HL-60 (cell line): ENCODE measurements around the gene DGKI.

Experiments
- DNase-seq, 2 experiments: peaks; one replicate each; pipeline ENCODE4 v3.0.0-alpha.2; 2010 to 2020; ENCODE audit warnings: low read depth in 1 of 2, low spot score in 1 of 2
- H3K27ac ChIP-seq: fragments of 250-450 bp; sonication (Bioruptor Pico); replicated peaks from 2 replicates; pipeline ENCODE4 v1.5.1; 2020; ENCODE audit warnings: mild to moderate bottlenecking, moderate library complexity
- H3K27me3 ChIP-seq: fragments of 250-450 bp; sonication (Bioruptor Pico); 2 replicates; pipeline ENCODE4 v1.5.1; 2021; ENCODE audit warnings: mild to moderate bottlenecking, moderate library complexity; ENCODE audit not compliant: insufficient read depth, poor library complexity, severe bottlenecking
- H3K4me3 ChIP-seq: replicated peaks from 2 replicates; pipeline ENCODE4 v1.5.1; 2011; ENCODE audit warnings: mild to moderate bottlenecking, control low read depth, low read length; ENCODE audit not compliant: insufficient read depth
- GABPA ChIP-seq: IDR thresholded peaks from 2 replicates; pipeline ENCODE4 v1.6.1; 2012; ENCODE audit warnings: low read depth
- POLR2AphosphoS5 ChIP-seq: IDR thresholded peaks from 2 replicates; pipeline ENCODE4 v1.6.1; 2012; ENCODE audit warnings: low read depth
- SPI1 ChIP-seq: IDR thresholded peaks from 2 replicates; pipeline ENCODE4 v1.6.1; 2012; ENCODE audit warnings: low read depth, mild to moderate bottlenecking, borderline replicate concordance
- TF ChIP-seq, protein P1 (sequence below): IDR thresholded peaks from 2 replicates; pipeline ENCODE4 v1.6.1; 2012; ENCODE audit warnings: low read depth; ENCODE audit not compliant: insufficient replicate concordance
- TF ChIP-seq, protein P2 (sequence below): IDR thresholded peaks from one replicate; pipeline ENCODE4 v1.5.1; 2011; ENCODE audit warnings: low read length, control low read depth, inconsistent platforms; ENCODE audit not compliant: insufficient read depth

The DGKI gene

DNA sequence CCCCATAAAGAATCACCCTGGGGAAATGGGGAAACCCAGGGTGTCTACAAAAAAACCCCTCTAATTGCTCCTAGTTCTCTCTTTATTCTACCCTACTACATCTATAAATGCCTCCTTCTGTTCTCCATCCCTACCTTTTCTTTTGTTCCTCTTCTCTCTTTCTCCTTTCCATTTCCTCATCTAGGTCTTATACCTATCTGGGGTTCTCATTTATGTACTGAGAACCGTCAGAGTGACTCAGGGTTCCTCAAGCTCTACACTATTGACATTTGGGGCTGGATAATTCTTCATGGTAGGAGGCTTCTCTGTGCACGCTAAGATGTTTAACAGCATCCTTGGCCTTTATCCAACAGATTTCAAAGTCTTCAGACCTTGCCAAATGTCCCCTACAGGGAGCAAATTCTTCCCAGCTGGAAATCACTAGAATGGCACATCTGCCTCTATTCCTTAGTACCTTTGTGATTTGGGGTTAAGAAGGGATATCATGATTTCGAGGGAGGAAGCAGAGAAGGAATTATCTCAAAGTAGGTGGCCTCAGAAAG, 365.9 kb downstream of the DGKI start:
- TF ChIP-seq POLR2AphosphoS5 (no peak), SPI1 (no peak), GABPA (no peak)
- TF ChIP-seq, protein P1, sequence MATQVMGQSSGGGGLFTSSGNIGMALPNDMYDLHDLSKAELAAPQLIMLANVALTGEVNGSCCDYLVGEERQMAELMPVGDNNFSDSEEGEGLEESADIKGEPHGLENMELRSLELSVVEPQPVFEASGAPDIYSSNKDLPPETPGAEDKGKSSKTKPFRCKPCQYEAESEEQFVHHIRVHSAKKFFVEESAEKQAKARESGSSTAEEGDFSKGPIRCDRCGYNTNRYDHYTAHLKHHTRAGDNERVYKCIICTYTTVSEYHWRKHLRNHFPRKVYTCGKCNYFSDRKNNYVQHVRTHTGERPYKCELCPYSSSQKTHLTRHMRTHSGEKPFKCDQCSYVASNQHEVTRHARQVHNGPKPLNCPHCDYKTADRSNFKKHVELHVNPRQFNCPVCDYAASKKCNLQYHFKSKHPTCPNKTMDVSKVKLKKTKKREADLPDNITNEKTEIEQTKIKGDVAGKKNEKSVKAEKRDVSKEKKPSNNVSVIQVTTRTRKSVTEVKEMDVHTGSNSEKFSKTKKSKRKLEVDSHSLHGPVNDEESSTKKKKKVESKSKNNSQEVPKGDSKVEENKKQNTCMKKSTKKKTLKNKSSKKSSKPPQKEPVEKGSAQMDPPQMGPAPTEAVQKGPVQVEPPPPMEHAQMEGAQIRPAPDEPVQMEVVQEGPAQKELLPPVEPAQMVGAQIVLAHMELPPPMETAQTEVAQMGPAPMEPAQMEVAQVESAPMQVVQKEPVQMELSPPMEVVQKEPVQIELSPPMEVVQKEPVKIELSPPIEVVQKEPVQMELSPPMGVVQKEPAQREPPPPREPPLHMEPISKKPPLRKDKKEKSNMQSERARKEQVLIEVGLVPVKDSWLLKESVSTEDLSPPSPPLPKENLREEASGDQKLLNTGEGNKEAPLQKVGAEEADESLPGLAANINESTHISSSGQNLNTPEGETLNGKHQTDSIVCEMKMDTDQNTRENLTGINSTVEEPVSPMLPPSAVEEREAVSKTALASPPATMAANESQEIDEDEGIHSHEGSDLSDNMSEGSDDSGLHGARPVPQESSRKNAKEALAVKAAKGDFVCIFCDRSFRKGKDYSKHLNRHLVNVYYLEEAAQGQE = no peak
- TF ChIP-seq, protein P2, sequence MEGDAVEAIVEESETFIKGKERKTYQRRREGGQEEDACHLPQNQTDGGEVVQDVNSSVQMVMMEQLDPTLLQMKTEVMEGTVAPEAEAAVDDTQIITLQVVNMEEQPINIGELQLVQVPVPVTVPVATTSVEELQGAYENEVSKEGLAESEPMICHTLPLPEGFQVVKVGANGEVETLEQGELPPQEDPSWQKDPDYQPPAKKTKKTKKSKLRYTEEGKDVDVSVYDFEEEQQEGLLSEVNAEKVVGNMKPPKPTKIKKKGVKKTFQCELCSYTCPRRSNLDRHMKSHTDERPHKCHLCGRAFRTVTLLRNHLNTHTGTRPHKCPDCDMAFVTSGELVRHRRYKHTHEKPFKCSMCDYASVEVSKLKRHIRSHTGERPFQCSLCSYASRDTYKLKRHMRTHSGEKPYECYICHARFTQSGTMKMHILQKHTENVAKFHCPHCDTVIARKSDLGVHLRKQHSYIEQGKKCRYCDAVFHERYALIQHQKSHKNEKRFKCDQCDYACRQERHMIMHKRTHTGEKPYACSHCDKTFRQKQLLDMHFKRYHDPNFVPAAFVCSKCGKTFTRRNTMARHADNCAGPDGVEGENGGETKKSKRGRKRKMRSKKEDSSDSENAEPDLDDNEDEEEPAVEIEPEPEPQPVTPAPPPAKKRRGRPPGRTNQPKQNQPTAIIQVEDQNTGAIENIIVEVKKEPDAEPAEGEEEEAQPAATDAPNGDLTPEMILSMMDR = no peak
- no peaks in the 10 kb centered on the region for H3K27me3 ChIP-seq
- no peak for DNase-seq
- H3K4me3 ChIP-seq = no peak overlapping the region
- no peak overlapping the region for H3K27ac ChIP-seq

DNA sequence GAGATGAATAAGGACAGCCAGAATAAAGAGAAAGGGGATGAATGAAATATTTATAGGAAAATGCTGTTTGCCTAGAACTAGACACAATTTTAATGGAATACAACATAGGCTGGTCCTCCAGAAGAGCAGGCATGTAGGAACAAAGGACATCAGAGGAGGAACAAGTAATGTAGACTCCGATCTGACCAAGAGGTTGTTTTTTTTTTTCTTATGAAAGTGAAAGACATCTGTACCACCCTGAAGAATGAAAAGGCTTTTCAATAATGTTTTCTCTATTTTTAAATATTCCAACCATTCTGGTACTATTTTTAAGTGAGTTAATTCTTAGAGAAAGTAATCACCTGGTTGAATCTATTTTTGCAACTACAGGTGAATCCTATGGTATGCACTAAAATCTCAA, 366.4 kb downstream of the DGKI start:
- no peak for TF ChIP-seq GABPA
- TF ChIP-seq, protein P2 = no peak
- TF ChIP-seq POLR2AphosphoS5 = no peak
- TF ChIP-seq, protein P1 = no peak
- TF ChIP-seq SPI1 = no peak
- H3K27ac ChIP-seq = no peak overlapping the region

DNA sequence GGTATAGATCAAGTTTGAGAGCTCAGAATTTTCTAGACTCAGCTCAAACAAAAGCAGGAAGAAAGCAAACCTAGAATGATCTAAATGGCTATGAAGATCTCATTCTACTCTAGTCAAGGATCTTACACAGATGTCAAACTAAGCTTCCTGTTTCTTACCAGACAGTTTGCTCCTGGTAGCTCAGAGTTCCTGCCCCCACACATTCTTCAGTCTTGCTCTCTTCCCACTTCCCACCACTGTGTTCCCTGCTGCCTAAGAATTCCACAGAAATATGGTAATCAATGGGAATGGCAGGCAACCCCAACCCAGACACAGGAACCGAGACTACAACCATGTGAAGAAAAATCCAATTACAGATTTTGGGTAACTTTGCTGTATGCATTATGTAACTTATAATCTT, 369.8 kb downstream of the DGKI start:
- DNase-seq = no peak

More for the DNA sequence above, 366.4 kb downstream of the DGKI start:
- no peaks in the 10 kb centered on the region for H3K27me3 ChIP-seq
- DNase-seq = no peak
- H3K4me3 ChIP-seq = no peak overlapping the region

More for the DNA sequence above, 369.8 kb downstream of the DGKI start:
- H3K27ac ChIP-seq = no peak overlapping the region
- no peak overlapping the region for H3K4me3 ChIP-seq
- no peak for TF ChIP-seq GABPA
- TF ChIP-seq, protein P1 = no peak
- no peak for TF ChIP-seq POLR2AphosphoS5
- no peak for TF ChIP-seq SPI1
- TF ChIP-seq, protein P2 = no peak
- no peaks in the 10 kb centered on the region for H3K27me3 ChIP-seq
